GM19238 (cell line): ENCODE measurements around the gene ATP1B1.

Experiments used
- DNase-seq: peaks from one replicate; pipeline ENCODE4 v3.0.0; 2011; ENCODE audit warnings: low spot score; ENCODE audit not compliant: insufficient read length

Gene ATP1B1

DNA sequence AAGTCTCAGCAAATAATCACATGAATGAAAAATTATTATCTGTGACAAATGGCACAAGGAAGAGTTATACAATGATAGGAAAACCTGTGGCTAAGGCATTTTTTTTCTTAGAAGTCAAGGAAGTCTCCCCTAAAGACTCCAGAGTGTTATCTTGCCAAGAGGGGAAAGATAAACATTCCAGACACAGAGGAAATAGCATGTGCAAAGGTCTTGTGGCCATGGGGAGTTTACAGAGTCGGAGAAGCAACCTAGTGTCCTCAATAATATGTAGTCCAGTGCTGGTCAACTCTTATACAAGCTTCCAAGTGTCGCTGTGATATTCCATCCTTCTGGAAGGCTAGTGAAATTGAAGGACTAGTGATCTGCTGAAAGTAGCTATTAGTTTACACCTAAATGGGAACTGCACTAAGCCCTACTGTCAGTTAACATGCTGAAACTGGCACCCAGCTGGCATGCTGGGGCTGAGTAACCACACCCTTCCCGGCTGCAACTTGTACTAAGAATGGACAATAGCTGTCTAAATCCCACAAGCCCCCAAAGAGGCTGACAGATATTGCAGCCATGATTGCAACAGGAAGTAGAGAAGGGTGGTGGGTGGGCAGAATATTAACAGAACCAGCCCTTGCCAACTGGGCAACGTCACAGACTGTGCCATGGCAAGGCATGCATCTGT is 11.5 kb upstream of the ATP1B1 start:
- no peak for DNase-seq

DNA sequence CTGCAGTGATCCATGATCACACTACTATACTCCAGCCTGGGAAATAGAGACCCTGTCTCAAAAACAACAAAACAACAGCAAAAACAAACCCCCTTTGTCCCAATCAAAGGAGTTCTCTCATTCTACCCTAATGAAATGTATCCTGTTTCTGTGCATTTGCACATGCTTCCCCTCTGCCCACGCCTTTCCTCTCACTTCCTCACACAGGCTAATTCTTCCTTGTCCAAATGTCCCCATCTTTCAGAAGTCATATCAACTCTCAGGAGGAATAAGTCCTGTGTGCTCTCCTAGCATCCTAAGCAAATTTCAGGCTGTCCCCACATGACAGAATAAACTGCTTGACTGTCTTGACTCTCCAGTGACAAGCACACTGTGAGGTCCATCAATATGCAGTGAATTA is 8.1 kb upstream of the ATP1B1 start:
- DNase-seq: no peak

- DNase-seq: no peak
Observed at GRCh38 chr1:169099561-169099960, 6.9 kb upstream of the ATP1B1 start.

GRCh38 chr1:169100208-169100607 is 6.3 kb upstream of the ATP1B1 start:
- DNase-seq: no peak

GRCh38 chr1:169100651-169101088 is 5.8 kb upstream of the ATP1B1 start:
- DNase-seq: no peak

DNA sequence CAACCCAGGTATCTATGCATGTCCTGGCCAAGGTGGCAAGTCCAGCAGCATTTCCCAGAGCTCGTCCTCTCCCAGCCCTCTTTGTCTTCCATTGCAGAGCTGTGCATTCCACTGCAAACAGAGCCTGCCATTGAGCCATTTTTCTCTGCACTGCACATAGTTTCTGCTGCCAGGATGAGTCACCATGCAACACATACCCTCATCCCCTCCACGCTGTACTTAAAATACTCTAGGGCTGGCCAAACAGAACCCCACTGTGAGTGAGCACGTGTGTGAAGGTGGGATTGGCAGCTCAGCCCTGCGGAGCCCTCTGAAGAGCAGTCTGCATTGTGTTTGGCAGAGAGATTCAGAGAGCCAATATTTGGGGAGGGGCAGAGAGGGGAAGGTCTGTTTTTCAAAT is 3.9 kb upstream of the ATP1B1 start:
- DNase-seq: no peak

GRCh38 chr1:169103002-169103401 is 3.5 kb upstream of the ATP1B1 start:
- DNase-seq: no peak

GRCh38 chr1:169103480-169103893 is 3.0 kb upstream of the ATP1B1 start:
- DNase-seq: no peak

DNA sequence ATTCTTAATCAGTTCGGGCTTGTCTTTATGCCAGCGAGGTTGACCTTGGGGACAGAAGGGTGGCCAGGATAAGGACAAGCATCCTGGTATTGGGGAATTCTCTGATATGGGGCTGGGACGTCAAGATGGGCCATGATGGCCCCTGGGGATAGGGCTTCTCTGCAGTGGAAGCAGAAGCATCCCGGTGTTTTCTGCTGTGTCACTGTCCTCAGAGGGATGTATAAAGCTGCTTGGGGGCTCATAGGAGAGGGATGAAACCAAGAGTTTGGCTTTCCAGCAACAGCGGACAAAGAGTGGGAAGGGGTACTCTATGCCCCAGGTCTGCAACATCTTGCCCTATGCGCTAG is 1.4 kb upstream of the ATP1B1 start:
- no peak for DNase-seq

DNA sequence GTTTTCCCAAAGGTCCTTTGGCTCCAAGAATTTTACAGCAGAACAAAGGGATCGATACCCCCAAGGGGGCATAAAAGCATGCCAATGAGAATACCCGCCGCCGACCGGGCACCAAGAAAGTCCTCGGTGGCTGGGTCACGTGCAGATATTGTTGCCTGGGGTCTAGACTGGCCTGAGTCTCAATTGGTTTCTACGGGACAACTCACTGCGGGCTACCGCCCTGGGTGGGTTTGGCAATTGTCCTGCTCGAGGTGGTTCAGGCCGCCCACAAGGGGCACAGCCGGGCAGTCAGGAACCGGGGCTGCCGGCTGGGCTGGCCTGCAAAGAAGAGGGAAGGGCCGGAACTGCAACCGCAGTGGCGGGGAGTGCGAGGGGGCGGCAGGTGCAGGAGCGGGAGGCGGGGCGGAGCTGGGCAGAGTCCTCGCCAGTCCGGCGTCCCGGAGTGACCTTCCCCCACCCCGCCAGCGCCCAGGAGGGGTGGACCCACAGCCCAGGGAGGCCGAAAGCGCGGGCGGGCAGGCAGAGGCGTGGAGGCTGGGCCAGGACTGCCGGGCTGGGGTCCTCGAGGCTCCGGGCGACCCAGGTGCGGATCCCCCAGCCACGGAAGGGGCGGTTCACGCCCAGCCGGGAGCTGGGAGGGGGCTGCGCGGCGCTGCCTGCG is 926 bp upstream of the ATP1B1 start:
- DNase-seq: peak; percentile 41

GRCh38 chr1:169106921-169107602 is 572 bp downstream of the ATP1B1 start:
- DNase-seq: no peak

- DNase-seq: no peak
Observed at GRCh38 chr1:169107603-169108208, 1.2 kb downstream of the ATP1B1 start.

DNA sequence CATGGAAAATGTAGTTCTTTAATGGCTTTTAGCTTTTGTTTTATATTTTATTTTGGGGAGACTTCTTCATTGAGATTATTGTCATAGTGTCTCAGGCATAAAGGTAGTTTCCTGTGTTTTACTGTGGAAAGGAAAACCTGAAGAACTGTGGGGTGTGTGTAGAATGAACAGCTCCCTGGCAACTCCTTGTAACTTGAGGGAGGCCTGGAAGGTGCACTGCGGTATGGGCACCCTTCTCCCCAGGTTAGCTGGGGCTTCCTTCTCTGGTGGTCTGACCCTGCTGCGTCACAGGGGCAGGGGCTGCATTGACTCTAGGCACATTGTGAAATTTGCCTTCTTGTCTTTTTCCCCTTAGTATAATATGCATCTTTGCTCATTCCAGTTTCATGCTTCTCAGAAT is 1.7 kb downstream of the ATP1B1 start:
- DNase-seq: no peak

DNA sequence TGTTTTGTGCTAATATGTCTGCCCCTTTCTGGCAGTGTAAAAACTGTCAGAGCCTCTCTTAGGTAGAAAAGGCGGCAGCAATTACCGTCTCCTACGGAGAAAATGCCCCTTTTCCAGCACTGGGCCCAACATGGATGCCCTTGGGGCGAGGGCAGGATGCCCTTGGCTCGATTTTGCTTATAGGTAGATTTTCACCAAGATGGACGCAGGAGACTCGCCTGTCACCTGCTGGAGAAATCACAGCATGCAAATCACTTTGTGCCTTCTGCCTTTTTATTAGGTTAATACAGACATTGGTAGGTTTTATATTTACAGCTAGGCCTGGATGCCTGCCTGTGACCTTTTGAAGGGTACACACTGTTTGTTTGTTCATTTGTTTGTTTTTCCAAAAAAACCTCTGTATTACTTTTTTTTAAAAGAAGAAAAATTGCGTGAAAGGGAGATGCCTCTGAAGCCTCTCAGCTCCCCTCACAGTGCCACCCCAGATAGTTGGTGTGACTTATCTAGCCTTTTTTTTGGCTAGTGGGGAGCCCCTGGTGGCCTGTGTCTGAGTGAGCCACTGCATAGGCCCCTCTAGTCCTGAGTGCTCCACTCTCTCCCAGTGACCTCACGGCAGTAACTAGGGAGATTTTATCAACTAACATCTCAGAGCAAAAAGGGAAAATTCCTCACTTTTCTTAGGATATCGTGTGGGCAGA is 2.5 kb downstream of the ATP1B1 start:
- peak; percentile 56 for DNase-seq

DNA sequence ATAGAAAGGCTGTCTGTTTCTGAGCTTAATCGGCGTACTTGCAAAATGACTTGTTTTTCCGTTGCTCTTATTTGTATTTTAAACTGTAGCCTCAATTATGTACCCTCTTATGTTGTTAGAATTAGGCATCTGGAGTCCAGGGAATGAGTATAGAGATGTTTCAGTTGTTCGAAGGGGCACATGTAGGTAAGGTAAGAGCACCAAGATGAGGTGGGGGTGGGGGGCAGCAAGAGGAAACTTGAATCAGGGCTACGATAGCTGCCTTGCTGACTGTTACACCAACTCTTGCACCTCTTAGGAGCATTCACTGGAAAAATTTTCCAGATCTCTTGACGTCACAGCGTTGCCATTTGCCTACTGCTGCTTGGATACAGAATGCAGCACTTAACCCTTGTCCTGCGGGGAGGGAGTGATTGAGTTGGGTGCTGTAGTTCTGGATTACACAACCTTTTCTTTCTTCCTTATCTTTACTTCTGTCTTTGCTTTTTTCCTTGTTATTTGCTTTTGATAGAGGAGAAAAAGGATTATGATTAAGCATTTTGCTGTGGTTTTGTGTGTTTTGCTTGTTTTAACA is 3.2 kb downstream of the ATP1B1 start:
- DNase-seq: no peak

DNA sequence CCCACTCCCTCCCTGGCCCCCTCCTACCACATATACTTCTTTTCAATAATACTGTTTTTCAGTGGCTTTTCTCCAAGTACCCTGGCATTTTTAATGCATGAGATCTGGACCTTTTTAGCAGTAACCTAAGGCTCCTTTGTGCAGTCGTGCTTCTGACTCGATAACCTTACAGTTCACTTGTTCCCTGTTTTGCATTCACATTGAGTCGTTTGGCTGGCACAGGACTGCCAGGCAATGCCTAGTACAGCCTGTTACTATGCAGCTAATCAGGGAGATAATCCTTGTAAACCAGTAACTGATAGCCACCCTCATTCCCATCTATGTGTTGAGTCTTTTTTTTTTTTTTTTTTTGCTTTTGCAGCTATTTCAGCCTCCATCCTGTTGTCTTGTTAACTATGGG is 3.7 kb downstream of the ATP1B1 start:
- no peak for DNase-seq

GRCh38 chr1:169110689-169111447 is 4.4 kb downstream of the ATP1B1 start:
- DNase-seq: no peak

GRCh38 chr1:169111472-169111871 is 5.0 kb downstream of the ATP1B1 start:
- DNase-seq: no peak

GRCh38 chr1:169112241-169112640 is 5.8 kb downstream of the ATP1B1 start:
- DNase-seq: no peak

DNA sequence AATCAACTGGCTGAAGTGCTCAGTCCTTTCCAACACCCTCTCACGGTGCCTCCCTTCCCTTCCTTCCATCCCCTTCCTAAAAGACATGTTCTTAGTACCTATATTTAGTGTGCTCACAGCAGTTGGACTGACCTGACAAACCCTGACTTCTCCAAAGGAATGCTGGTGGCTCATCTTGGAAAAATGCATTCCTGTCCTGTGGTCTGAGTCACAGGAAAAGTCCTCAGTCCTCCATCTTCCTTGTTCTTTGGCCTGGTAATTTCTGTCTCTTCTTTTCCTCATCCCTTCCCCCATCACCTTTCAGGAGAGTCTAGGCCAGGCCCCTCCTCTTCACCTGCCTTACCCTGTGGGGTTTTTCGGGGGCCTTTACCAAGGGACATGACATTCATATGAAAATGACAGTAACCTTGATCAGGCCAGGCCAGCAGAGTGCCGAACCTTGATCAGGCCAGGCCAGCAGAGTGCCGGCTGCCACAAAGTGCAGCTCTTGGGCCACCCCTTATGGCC is 7.2 kb downstream of the ATP1B1 start:
- no peak for DNase-seq
